Lower lobe of right lung (tissue), 2 donors: ENCODE measurements around the gene NOD2. TPM values are rescaled to one million over a fixed set of nuclear protein-coding genes. Genes with fewer than 3 reads are reported as not detected.

Experiments
- ATAC-seq, 2 donors: fragments of 200-7000 bp; cut with Tn5 transposase; one replicate each; pipeline ENCODE4 v1.9.1; 2020 to 2022; ENCODE audit warnings: mild to moderate bottlenecking in 2 of 2, moderate library complexity in 2 of 2
- DNase-seq: peaks from one replicate; pipeline ENCODE4 v3.0.0-alpha.2; 2020
- H3K27ac ChIP-seq: fragments of 200-600 bp; one replicate; pipeline ENCODE4 v1.8.0; 2022
- H3K27me3 ChIP-seq: fragments of 200-600 bp; one replicate; pipeline ENCODE4 v1.8.0; 2022; ENCODE audit warnings: low read depth
- H3K36me3 ChIP-seq: fragments of 200-600 bp; one replicate; pipeline ENCODE4 v1.8.0; 2022; ENCODE audit warnings: mild to moderate bottlenecking
- H3K4me1 ChIP-seq: fragments of 200-600 bp; one replicate; pipeline ENCODE4 v1.8.0; 2022
- H3K4me3 ChIP-seq: fragments of 200-600 bp; one replicate; pipeline ENCODE4 v1.8.0; 2022; ENCODE audit warnings: mild to moderate bottlenecking
- H3K9me3 ChIP-seq: fragments of 200-600 bp; one replicate; pipeline ENCODE4 v1.8.0; 2022
- intact Hi-C: fragments of 100-400 bp; cut with DNase I; formaldehyde crosslinking; loops from one replicate; pipeline ENCODE4 v1.11.0; 2022
- total RNA-seq: library from RNA; stranded (reverse); fragmentation: NEBNext Ultra II Directional; extraction: Animal tissue kit (Norgen Biotek cat#: 25700); gene quantifications from one replicate; pipeline ENCODE4 v1.2.1, GENCODE V29; 2021
- TF ChIP-seq, protein P1 (sequence below): fragments of 200-600 bp; IDR thresholded peaks from one replicate; pipeline ENCODE4 v1.8.0; 2022; ENCODE audit warnings: antibody characterized with exemption, mild to moderate bottlenecking
- donor health status: DM: no; HTN: yes; CAD: no; lungs with severe emphysema.

Gene NOD2
- total RNA-seq, 1 donor from 2014 or later, result 13.2 TPM

DNA sequence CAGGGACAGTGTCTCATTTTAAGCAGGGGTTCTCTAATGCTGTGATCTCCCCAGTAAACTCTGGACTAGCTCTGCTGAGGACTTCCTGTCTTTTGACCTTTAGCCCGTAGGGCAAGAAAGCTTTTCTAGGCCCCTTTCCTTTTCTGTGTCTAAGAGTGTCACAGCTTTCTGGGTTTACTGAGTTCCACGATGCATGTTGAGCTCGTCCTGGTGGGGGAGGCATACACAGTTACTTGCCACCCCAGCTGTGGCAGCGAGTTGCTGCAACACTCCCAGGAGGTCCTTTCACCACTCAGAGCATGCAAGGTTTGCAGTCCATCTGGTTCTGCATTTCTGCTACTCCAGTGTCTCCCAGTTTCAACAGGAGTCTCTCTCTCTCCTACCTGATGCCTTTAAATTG is 23.7 kb downstream of the NOD2 start:
- no peaks in the 10 kb centered on the region for H3K27me3 ChIP-seq
- intact Hi-C loops, result no loop called here
- H3K36me3 ChIP-seq, result peaks cover 1% of the 10 kb centered on the region
- ATAC-seq (no peak), DNase-seq (no peak)
- no peaks in the 10 kb centered on the region for H3K9me3 ChIP-seq
- TF ChIP-seq, protein P1, sequence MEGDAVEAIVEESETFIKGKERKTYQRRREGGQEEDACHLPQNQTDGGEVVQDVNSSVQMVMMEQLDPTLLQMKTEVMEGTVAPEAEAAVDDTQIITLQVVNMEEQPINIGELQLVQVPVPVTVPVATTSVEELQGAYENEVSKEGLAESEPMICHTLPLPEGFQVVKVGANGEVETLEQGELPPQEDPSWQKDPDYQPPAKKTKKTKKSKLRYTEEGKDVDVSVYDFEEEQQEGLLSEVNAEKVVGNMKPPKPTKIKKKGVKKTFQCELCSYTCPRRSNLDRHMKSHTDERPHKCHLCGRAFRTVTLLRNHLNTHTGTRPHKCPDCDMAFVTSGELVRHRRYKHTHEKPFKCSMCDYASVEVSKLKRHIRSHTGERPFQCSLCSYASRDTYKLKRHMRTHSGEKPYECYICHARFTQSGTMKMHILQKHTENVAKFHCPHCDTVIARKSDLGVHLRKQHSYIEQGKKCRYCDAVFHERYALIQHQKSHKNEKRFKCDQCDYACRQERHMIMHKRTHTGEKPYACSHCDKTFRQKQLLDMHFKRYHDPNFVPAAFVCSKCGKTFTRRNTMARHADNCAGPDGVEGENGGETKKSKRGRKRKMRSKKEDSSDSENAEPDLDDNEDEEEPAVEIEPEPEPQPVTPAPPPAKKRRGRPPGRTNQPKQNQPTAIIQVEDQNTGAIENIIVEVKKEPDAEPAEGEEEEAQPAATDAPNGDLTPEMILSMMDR, result no peak
- H3K4me3 ChIP-seq, result no peak overlapping the region
- peaks cover 11% of the 10 kb centered on the region for H3K4me1 ChIP-seq
- H3K27ac ChIP-seq, result no peak overlapping the region

DNA sequence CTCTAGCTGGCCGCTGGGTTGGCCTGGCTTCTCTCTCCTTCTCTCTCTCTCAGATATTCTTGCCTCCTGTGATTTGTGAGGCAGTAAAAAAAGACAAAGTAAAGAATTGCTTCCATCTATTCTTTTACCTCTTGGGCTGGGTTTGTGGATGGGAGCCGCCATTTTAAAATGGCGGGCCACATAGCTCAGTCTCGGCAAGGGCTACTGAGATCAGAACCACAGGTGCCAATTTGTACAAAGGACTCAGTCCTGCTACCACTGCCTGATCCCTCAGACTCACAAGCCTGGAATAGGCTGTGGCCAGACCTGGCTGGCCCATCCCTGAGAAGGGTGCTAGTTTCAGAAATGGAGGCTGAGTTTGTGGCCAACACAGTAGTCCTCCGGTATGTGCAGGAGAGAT is 24.1 kb downstream of the NOD2 start:
- TF ChIP-seq, protein P1, result no peak
- no peaks in the 10 kb centered on the region for H3K27me3 ChIP-seq
- no peak overlapping the region for H3K4me3 ChIP-seq
- DNase-seq, result no peak
- no peak overlapping the region for H3K27ac ChIP-seq
- intact Hi-C loops, result no loop called here
- peaks cover 7% of the 10 kb centered on the region for H3K4me1 ChIP-seq
- no peaks in the 10 kb centered on the region for H3K9me3 ChIP-seq
- ATAC-seq, result no peak
- no peaks in the 10 kb centered on the region for H3K36me3 ChIP-seq

DNA sequence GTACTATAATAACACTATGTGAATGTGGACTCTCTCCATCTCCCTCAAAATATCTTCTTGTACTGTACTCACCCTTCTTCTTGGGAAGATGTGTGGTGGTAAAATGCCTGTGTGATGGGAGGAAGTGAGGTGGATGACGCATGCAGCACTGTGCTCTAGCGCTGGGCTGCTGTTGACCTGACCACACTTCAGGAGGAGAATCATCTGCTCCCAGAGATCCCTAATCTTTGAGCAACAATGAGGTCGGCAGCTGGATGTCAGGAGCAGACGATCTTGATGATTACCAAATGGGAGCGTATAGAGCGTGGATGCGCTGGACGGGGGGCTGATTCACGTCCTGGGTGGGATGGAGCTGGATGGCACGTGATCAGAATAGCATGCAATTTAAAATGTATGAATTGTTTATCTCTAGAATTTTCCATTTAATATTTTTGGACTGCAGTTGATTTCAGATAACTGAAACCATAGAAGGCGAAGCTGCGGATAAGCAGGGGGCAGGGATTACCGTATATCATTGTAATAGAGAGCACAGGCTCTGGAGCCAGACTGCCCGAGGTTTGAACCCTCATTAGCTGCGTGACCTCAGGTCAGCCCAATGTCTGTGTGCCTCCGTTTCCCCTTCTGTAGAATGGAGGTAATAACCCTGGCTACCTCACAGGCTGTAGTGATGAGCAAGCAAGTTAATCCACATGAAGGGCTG is 24.8 kb downstream of the NOD2 start:
- DNase-seq (no peak), ATAC-seq (no peak)
- no peak overlapping the region for H3K4me3 ChIP-seq
- H3K4me1 ChIP-seq, result no peaks in the 10 kb centered on the region
- intact Hi-C loops, result no loop called here
- TF ChIP-seq, protein P1, result no peak
- H3K36me3 ChIP-seq, result no peaks in the 10 kb centered on the region
- H3K27ac ChIP-seq, result no peak overlapping the region
- no peaks in the 10 kb centered on the region for H3K27me3 ChIP-seq
- no peaks in the 10 kb centered on the region for H3K9me3 ChIP-seq

DNA sequence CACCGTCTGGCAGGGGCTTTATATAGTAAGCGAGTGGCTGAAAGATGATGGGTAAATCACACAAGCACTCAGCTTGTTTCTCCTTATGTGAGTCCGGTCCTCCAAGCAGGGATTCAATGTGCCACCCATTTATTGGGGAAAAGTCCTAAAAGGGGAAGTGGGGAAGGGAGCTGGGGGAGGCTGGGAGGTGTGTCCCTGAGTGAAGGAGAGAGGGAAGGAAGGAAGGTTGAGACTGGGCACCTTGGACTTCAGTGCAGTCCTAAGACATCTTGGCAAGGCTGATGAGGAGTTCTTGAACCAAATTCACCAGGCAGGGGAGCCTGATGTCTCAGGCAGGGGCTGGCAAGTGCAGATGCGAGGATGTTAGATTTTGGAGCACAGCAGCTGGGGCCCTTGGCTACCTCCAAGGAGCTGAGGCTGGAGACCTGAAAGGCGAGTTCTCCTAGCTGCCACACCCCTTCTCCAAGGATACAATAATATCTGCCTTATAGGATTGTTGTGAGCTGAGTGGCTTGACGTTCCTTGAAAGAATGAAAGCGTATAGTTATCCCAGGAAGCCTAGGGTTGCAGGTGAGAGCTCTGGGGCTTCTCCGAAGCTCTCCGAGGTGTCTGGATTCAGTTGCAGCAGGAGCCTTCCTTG is 25.5 kb downstream of the NOD2 start:
- intact Hi-C loops, result no loop called here
- Histone ChIP-seq H3K27ac (no peak overlapping the region), H3K4me3 (no peak overlapping the region), H3K9me3 (no peaks in the 10 kb centered on the region), H3K27me3 (no peaks in the 10 kb centered on the region), H3K36me3 (no peaks in the 10 kb centered on the region), H3K4me1 (no peaks in the 10 kb centered on the region)
- TF ChIP-seq, protein P1, result no peak
- no peak for DNase-seq
- ATAC-seq, result peak; percentile 50 to 51

DNA sequence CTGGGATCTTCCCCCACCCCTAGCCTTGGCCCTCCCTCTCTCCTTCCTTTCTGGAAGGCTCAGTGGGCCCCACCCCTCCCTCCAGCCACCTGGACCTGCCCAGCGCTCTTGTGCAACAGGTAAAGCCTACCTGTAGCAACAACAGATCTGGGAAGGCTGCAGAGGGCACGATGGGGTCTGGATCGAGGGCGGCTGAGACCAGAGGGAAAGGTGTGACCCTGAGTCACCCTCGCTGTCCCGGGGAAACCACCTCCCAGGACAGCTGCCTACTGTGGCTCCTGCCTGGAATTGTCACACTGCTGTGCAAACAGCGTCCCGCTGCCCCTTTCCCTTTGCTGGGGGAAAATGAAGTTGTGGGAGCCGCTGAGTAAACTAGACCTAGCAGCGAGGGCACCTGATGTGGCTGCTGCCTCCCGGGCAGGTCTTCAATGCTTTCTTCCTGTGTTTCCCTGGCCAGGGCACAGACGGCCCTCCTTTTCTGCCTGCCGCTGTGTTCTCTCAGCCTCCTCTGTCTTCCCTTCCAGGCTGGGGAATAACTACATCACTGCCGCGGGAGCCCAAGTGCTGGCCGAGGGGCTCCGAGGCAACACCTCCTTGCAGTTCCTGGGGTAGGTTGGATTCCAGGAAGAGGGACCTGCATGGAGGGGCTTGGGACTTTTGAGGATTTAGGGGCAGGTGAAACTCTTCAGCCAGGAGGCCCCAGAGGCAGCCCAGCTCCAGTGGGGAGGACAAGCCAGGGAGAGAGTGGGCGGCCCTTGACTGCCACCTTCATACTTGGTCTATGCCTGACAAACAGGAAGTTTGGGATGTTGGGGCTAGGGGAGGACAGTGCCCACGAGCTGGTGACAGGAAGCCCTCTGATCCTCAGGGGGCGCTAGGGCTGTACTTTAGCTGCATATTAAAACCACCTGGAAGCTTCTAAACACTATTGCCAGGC is 26.3 kb downstream of the NOD2 start:
- peak; percentile 52 to 86 for ATAC-seq
- no peaks in the 10 kb centered on the region for H3K9me3 ChIP-seq
- no peak for DNase-seq
- no peaks in the 10 kb centered on the region for H3K4me1 ChIP-seq
- H3K27me3 ChIP-seq, result no peaks in the 10 kb centered on the region
- intact Hi-C loops, result no loop called here
- H3K4me3 ChIP-seq, result no peak overlapping the region
- no peaks in the 10 kb centered on the region for H3K36me3 ChIP-seq
- no peak overlapping the region for H3K27ac ChIP-seq
- TF ChIP-seq, protein P1, result no peak
